ENCODE measurements around the gene NADK.
"Not testable (repeated sequence)": the region's sequence is repeated elsewhere in the genome, so short reads cannot be mapped to it uniquely, and the experiment has no call there.

NADK gene

DNA sequence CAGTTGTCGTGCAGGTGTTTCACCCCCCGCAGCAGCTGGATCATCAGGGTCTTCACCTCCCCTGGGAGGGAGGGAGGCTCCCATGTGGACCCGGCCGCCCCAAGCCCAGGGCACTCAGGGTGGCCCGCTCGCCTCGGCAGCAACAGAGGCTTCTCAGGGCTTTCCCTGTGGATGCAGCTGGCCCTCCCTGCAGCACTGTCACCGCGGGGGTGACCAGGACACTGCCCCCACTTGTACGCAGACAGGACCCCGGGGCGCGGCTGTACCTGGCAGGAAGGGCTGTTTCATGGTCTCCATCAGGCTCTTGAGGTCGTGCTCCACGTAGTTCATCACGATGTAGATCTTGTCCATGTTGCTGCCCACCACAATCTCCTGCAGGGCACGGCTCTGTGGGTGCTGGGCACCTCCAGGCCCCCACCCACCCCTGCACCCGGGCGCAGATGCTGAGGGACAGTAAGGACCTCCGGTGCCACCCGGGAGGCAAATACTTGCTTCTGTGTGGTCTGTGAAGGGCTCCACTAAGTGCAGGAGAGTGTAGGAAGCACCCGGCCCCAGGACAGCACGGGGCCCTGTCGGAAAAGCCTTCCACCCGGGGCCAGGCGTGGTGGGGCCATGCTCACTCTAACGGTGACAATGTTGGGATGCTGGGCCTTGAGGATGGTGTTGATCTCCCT, 73.8 kb downstream of the NADK start:
- DNase-seq (ENCODE audit: low read depth, low spot score), result not testable (repeated sequence)

GRCh38 chr1:1703796-1704195, 74.5 kb downstream of the NADK start:
- no peak for DNase-seq (ENCODE audit: low read depth, low spot score)

DNA sequence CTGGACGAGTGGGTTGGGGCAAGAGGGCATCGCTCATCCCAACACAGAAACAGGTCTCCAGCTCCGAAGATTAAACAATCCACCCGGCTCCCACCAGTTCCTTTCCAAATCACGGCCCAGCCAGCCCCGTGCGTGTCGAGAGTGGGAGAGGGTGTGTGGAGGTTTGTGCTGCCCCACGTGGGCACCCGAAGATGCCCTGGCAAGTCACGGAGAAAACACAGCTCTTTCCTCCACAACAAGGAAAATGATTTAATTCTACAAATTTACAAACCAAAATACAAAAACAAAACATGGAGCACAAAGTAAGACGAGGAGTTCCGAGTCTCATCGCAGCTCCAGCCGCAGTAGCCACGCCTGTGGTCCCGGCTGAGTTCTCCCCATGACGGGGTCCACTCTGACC, 75.8 kb downstream of the NADK start:
- DNase-seq (ENCODE audit: low read depth, low spot score), result not testable (repeated sequence)

All from brain pericyte (primary cell).